Measurements from ENCODE around the gene TP53TG5.

TP53TG5 gene

DNA sequence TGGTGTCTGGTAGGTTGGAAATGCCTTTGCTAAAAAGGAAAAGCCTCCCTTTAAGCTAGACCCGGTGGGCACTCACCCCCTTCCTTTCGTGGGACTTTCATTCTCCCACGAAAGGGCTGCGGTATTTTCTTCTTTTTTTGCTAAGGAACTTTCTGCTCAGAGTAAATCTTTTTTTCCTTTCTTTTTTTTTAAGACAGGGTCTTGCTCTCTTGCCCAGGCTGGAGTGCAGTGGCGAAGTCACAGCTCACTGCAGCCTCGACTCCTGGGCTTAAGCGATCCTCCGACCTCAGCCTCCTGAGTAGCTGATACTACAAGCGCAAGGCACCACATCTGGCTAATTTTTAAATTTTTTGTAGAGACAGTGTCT, 4.0 kb downstream of the TP53TG5 start:
- TF ChIP-seq, protein P1, sequence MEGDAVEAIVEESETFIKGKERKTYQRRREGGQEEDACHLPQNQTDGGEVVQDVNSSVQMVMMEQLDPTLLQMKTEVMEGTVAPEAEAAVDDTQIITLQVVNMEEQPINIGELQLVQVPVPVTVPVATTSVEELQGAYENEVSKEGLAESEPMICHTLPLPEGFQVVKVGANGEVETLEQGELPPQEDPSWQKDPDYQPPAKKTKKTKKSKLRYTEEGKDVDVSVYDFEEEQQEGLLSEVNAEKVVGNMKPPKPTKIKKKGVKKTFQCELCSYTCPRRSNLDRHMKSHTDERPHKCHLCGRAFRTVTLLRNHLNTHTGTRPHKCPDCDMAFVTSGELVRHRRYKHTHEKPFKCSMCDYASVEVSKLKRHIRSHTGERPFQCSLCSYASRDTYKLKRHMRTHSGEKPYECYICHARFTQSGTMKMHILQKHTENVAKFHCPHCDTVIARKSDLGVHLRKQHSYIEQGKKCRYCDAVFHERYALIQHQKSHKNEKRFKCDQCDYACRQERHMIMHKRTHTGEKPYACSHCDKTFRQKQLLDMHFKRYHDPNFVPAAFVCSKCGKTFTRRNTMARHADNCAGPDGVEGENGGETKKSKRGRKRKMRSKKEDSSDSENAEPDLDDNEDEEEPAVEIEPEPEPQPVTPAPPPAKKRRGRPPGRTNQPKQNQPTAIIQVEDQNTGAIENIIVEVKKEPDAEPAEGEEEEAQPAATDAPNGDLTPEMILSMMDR (IDR thresholded peaks at IDR 0.05; ENCODE audit: insufficient read depth, low read depth, low read length, missing control alignments) = no peak
- DNase-seq (ENCODE audit: low read depth) = no peak
- H3K4me3 ChIP-seq (ENCODE audit: low read depth, low read length) = no peak overlapping the region

DNA sequence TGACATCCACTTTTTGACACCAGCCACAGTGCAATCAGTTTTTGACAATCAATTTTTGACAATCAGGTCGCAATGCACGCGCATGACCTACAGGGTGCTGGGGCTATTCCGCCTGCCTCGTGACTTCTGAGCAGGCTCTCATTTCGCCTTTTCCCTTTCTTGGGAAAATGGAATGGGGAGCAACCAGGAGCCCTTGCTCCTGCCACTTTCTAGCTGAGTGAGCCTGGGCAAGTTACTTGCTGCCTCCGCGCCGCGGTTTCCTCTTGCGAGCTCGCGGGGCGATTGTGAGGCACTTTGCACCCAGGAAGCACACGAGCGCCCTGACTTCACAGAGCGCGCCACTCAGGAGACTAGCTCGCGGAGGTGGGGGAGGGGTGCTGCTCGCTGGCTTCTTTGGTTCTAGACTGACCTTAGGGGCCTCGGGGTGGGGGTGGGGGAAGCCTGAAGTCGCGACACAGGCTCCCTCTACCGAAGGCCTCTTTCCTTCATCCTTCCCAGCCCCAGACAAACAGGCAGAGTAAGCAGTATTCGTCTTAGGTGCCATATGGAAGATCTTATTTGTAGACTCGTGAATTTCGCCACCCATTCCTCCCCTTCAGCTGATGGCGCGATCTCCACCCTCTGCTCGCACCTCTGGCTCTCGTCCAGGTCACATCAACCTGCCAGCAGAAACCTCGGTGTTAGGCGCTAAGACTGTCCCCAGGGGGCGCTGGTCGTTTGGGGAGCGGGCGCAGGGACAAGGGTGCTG, 4.6 kb downstream of the TP53TG5 start:
- DNase-seq (ENCODE audit: low read depth) = peak; percentile 84
- TF ChIP-seq, protein P1 (IDR thresholded peaks at IDR 0.05; ENCODE audit: insufficient read depth, low read depth, low read length, missing control alignments) = peak; percentile 88
- H3K4me3 ChIP-seq (ENCODE audit: low read depth, low read length) = peak overlapping the region; percentile 5

DNA sequence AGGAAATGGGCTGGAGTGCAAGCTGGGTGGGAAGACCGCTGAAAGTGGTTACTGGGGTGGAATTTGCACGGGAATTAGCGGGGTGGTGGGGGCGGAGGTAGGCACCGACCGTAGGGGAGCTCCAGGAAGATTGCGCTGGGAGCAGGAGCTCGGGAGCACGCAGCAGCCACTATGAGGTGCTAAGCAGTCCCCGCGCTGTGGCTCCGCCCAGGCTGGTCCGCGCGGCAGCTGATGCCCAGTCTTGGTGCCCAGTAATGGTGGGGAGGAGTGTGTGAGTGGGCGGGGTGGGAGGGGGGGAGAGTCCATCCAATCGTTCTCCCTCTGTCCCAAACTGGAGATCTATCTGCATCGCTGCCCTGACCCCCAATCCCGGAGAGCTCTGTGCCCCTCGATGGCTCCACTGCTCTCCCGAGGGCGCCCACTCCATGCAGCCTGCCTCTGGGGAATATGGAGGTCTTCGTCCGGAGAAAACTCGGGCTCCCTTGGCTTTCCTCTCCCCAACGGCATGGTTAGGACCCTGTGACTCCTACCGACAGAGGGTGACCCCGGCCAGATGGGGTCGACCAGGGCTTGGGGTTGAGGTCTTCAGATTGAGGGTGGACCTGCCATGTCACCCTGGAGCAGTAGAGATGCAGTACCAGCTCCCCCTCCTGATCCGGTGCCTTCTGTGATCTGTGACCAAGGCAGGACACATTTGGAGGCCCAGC, 5.3 kb downstream of the TP53TG5 start:
- no peak for DNase-seq (ENCODE audit: low read depth)
- TF ChIP-seq, protein P1 (IDR thresholded peaks at IDR 0.05; ENCODE audit: insufficient read depth, low read depth, low read length, missing control alignments) = no peak
- no peak overlapping the region for H3K4me3 ChIP-seq (ENCODE audit: low read depth, low read length)

DNA sequence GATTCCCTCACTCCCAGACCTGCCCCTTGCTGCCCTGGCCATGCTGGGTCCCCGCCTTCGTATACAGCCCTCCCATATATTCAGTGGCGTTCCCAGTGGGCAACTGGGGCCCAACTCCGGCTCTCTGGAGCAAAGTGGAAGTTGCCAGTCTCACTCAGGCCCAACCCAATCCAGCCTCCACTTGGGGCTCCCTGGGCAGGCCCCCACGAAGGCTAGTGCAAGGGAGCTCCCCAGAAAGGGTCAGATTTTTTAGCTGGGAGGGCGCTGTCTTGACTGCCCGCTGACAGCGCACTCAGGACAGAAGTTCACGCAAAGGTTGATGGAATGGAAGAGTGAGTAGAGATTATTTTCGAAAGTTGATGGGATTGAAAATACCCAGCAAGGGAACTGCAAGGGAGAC, 5.9 kb downstream of the TP53TG5 start:
- TF ChIP-seq, protein P1 (IDR thresholded peaks at IDR 0.05; ENCODE audit: insufficient read depth, low read depth, low read length, missing control alignments) = no peak
- no peak overlapping the region for H3K4me3 ChIP-seq (ENCODE audit: low read depth, low read length)
- DNase-seq (ENCODE audit: low read depth) = no peak

DNA sequence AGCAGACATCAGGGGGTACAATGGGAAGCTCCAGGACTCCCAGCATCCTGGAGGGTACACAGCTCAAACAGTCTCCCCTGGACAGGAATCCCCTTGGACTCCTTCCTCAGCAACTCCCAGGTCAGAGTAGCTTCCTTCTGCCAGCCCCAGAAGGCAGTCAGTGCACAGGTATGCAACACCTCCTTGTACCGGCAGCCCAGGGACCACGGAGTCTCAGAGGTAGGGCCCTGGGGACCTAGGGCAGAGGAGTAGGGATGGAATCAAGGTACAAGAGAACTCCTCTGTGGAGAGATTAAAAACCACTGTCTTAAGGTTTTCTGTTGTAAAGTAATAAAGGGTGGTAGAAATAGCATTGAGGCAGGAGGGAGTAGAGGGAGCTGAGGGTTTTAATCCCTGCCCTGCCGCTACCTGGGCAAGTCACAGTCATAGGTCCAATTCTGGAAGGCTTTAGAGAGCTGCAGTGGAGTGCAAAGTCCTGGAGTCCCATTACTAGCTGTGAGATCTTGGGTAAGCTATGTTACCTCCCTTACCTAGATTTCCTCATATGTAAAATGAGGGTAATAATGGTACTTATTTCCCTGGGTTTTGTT, 7.5 kb downstream of the TP53TG5 start:
- TF ChIP-seq, protein P1 (IDR thresholded peaks at IDR 0.05; ENCODE audit: insufficient read depth, low read depth, low read length, missing control alignments) = no peak
- no peak overlapping the region for H3K4me3 ChIP-seq (ENCODE audit: low read depth, low read length)
- DNase-seq (ENCODE audit: low read depth) = no peak

DNA sequence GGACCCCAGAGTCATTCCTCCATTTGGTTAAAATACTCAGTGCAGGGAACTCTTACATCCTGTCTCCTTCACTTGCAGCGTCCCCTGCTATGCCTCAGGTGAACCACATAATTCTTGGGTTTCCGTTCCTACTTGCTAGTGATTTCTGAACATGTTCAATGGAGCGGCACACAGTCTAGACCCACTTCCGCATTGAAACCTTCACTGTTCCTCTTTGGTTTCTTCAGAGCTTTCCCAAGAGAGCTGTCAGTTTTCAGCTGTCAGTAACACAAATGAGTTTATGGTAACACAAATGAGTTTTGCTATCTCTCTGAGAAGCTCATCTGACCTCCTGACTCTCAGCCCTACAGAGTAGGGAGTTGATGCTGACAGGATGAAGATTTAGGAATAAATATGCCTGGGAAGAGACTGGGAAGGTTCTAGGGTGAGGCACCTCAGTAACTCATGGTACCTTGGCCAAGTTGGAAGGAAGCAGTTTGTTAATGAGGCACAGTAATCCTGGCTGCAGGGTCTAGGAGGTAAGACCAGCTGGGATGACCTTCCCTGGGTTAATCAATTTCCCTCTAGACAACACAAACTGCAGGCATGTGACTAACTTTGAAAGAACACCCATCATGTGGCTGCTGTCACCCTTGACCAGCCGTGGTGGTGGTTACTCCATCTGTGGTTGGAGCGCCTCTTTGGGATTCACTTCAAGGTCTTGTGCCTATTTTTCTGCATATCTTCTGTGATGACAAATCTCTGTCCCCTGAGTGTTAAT, 9.7 kb downstream of the TP53TG5 start:
- TF ChIP-seq, protein P1 (IDR thresholded peaks at IDR 0.05; ENCODE audit: insufficient read depth, low read depth, low read length, missing control alignments) = no peak
- DNase-seq (ENCODE audit: low read depth) = peak; percentile 96
- no peak overlapping the region for H3K4me3 ChIP-seq (ENCODE audit: low read depth, low read length)
